NCI-H2029 (cell line): Measurements from ENCODE around the gene KIF25.

Source experiments
- DNase-seq: peaks from one replicate; lab custom pipeline; 2025; lab: John Stamatoyannopoulos, UW

The KIF25 gene

DNA sequence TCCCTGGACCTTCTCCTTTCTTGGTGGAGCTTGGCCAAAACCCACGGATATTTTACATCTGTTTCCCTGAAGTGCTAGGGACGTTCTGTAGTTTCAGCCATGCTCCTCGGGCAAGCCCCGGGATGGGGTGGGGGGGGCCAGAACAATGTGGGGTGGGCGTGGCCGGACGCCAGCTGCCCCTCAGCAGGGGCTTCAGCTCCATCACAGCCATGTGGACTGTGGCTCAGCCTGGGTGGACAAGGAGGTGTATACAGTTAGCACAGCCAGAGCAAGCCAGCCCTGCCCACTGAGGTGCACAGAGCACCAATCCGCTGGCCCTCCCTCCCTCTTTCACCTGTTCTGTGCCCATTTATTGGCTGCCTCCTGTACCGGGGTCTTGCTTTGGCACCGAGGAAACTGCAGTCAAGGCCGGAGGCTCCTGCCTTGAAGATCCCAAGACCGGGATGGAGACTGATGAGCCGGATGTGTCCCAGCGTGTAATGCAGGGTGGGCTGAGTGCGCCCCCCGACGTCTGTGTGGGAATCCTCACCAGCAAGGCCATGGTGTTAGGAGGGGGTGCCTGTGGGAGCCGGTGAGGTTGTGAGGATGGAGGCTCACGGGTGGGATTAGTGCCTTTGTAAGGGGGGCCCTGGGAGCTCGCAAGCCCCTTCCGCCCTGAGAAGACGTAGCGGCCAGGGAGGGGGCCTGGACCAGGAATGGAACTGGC, 53.6 kb downstream of the KIF25 start:
- DNase-seq: no peak

DNA sequence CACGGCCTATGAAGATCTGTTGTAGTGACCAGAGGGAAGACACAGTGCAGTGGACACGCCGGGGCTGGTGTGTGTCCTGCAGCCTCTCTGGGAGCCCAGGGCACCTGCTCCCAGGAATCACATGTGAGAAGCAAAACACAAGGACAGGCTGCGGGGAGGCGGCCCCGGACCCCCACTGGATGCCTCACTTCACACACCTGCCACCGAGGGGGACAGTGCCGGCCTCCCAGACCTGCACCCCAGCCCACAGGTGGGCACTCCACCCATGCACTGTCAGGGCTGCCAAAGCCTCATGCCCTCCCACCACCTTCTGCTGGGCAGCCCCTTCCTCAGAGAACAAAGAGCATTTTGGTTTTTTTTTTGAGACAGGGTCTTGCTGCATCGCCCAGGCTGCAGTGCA, 54.2 kb downstream of the KIF25 start:
- DNase-seq: no peak

DNA sequence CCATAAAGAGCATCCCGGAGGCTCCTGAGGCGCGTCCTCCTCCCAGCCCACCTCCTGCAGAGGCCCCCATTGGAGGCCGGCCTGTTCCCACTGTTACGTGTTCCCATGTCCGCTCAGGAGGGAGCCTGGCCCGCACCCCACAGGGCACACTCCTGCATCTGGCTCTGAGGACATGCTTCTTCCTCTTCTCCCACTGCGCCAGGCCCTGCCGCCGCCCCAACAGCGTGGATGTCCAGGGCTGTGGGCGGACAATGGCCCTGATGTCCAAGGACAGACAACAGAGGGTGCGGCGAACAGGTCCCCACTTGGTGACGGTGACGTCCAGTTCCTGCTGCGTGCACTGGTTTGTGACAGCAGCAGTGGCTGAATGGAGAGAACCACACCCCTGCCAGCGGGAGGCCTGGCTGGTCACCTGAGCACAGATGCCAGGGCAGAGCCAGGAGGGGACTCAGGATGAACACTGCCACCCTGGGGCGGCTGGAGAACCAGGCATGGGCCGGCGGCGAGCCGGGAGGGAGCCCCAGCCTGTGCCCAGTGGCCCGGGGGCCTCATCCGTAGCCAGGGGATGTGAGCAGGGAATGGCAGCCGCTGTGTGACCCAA, 54.9 kb downstream of the KIF25 start:
- no peak for DNase-seq

DNA sequence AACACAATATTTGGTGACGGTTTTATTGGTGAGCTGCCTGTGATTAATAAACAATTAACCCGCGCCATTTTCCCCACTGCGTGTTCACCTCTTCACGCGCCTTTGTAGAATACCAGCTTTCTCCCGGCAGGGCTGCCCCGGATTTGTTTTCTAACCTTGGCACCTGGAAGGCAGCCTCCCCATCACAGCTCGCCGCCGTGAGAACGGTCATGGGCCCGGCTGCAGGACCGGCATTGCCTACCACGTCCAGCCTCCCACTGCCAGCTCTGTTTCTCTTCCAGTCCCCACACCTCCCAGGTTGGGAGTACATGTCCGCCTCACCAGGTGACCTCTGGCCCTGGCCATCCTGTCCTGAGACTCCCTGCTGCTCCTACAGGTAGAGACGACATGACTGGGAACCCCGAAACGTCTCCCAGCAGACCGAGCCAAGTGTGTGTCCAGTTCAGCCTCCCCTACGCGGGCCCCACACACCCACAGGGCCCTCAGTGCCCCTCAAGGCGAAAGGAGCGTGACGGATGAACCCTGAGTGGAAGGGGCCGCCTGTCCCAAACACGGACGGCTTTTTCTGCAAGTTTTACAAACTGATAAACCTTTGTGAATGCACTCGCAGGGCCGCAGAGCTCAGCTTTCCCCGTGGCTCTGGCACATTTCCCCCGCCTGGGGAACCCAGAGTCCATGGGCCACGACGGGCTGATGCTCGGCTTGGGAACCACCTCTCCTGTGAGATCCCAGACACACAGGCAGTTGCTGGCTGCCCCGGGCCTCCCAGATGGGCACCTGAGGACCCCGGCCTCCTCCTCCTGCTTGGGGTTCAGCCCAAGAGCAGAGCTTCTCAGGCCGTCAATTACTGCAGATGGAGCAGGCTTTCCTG, 55.9 kb downstream of the KIF25 start:
- DNase-seq: no peak

DNA sequence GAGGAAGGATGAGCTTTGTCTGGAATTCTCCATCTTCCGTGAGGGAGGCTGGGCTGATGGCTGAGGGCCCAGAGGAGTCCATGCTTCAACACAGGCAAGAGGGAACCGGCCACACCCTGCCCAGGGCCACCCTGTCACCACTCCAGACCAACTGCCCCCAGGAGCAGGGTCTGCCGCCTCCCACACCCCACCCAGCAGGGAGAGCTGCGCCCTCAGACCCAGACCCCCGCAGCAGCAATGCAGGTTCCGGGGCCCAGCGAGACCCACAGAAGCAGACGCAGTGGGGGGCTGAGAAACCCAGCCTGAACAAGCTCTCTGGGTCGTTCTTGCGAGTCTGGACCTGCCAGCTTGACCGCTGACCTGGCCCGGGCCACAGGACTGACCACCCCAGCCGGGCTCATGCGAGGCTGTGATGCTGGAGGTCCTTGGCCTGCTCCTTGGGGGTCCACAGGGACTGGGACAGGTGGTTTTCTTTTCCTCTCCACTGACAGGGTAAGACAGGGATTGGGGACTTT, 56.5 kb downstream of the KIF25 start:
- DNase-seq: no peak

DNA sequence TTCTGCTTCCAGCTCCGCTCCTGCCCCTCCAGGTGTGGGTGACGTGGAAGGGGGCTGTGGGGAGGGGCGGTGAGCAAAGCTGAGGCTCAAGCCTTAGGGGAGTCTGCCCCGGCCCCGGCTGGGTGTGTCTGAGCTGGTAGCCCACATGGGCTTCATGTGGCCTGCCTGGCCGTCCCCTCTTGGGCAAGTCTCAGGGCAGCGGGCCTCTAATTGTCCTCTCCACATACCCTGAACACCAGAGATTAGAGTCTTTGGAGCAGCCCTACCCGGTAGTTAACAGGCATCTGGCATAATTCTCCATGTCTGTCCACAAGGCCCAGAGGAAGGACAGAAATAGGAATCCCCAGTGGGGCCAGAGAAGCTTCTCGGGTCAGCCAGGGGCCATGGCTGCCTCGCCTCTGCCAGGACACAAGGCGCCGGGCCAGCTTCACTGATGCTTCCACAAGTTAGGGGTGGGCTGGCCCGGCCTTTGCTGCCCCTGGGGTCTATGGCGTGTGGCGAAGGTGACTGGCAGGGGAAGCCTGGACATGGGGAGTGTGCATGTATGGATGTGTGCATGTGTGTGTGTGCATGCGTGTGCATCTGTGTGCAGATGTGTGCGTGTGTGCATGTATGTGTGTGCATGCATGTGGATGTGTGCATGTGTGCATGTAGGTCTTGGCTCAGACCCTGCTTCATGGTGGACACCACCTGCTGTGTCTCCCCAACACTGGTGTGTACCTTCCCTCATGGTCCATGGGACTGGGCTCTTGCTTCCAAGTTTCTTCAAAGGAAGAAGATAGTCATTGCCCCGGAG, 57.5 kb downstream of the KIF25 start:
- DNase-seq: no peak

DNA sequence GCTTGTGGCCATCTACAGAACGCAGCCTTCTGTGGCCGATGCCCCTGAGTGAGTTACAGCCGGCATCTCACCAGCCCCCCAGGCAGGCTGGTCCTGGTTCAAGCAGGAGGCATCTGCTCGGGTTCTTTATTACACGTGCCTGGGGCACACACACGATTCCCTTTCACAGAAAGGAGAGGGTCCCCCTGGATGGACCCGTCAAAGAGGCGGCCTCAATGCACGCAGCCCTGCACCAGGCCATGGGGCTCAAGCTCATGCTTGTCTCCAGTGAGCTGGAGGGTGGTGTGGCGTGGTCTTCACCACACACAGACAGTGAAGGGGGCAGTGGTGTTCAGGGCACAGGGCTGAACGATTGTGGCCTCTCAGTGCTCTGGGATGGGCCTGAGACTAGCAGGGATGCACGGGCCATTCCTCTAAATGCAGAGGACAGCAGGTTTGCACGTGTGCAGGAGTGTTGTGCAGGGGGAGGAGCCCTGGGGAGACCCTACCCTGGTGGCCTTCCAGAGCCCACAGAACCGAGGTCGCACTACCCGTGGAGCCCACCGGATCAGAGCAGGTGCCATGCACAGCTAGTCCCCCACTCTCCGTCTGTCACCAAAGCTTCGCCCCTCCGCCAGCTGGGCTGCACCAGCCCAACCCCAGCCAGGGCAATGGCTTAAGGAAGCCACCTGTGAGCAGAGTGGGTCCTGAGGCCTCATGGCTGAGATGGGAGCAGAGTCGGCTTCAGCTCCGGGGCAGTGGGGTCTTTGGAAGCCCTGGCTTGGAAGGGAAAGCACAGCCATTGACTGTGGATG, 58.4 kb downstream of the KIF25 start:
- DNase-seq: no peak

DNA sequence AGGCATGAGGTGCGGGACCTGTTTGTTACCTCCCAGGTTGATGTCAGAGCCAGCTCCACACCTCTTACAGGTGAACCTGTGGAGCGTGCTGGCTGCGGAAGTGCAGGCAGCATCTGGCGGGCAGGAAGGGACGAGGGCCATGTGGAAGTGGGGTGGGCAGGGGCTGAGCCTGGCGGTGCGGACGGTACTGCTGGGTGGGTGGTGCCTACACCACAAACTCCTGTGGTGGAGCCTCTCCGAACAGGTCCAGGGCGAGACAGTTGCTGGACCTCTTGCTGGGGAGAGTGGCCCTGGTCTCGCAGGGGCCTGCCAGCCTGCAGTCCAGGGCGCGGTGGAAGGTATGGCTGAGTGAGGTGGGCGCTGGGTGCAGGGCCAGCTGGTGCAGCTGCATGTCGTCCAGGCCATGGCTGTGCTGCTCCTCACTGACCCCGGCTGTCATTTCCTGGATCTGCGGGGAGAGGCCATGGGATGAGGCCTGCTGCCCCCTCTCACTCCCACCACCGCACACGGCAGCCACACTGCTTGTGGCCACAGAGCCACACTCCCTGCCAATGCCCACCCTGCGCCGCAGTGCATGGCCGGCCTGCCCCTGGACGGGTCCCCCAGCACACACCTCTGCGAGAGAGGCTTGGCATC, 59.5 kb downstream of the KIF25 start:
- DNase-seq: no peak

DNA sequence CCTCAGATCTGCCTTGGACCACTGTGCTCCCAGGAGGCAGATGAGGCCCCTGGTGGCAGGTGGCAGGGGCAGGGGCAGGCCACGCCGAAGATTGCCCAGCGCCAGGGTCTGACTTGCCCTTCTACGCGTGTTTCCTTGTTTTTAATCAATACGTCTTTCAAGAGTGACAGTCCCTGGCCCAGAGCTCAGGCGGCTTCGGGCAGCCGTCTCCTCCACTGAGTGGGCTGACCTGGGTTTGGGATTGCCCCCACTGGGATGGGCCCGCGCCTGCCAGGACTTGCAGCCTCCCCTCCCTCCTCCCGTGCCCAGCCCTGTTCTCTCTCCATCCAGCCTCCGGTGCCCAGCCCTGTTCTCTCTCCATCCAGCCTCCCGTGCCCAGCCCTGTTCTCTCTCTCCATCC, 60.4 kb downstream of the KIF25 start:
- DNase-seq: no peak

DNA sequence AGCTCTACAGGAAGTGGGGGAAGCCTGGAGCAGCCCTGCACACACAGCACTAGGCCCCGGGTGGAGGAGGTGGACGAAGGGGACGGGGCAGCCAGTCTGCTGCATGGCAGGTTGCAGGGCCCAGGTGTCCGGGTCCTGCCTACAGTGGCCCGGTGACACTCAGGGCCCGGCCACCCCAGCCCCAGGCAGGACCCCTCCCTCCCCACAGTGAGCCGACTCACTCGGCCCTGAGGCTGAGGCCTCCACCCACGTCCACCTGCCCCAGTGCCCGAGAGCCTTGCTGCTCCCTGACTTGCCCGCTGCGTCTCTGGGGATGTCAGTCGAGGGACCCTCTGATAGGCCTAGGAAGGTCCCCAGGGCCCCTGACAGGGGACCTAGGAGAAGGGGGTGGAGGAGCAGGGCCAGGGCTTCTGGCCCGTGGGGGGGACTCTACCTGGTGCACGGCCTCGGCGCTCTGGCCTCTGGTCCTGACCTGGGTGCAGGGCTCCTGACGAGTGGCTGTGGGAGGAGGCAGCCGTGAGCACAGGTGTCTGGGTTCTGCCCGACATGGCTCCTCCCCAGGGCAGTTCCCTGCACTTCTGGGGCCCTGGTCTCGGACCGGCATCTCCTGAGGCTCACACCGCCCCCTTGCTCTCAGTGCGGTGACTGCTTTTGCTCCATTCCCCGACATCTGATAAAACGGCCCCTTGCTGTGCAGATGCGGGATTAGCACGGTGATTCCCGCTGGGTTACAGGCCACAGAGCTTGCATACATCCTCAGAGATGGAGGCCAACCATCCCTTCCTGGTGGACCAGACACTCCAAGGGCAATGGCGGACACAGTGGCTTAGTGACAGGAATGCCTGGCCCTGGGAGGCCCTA, 61.5 kb downstream of the KIF25 start:
- DNase-seq: no peak

DNA sequence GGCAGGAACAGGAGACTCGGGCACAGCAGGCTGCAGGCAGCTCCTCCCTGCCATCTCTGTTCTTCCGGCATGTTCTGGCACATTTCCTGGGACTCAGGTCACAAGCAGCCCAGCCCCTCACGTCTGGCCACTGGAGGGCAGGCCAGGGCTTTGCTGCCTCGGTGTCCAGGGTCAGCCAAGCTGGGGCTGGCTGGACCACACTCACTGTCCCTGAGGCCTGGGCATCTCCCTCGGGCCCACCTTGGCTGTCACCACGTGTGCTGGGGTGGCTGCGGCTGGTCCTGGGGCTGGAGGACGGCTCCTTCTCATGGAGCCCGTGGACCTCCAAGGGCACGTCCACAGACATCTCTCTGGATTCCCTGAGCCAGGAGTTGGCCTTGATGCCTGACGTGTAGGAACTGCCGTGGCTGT, 63.1 kb downstream of the KIF25 start:
- DNase-seq: peak; percentile 88

DNA sequence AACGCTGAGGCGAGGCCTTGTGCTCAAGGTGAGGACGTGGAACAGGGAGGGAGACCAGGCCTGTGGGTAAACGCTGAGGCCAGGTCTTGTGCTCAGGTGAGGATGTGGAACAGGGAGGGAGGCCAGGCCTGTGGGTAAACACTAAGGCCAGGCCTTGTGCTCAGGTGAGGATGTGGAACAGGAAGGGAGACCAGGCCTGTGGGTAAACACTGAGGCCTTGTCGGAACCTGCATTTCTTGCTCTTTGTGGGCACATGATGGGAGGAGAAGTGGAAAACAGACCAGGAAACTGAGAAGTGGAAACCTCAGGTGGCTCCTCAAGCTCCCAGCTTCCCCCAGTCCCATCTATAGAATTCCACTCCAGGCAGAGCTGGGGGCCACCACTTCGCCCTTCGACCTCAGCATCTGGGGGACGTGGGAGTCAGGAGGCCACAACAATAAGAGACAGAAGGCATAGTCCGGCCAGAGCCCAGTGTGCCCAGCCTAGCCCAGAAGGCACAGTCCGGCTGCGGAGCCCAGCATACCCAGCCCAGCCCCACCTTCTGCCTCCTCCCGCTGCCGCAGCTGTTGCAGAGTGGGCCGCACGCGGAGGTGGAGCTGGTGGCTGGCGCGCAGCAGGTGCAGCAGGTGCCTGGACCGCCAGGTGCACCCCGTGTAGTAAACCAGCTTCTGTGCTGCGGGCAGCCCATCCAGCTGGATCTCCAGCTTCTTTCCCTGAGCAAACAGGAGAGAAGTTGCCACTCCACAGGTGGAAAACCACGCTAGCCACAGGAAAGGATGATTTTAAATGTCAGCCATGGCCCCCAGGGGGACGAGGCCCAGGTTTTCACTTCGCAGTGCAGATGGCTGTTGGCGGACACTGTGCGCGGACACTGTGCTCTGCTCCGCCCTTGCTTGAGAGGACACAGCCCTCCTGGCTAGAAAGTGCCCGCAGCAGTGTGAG, 64.1 kb downstream of the KIF25 start:
- peak; percentile 84 for DNase-seq

DNA sequence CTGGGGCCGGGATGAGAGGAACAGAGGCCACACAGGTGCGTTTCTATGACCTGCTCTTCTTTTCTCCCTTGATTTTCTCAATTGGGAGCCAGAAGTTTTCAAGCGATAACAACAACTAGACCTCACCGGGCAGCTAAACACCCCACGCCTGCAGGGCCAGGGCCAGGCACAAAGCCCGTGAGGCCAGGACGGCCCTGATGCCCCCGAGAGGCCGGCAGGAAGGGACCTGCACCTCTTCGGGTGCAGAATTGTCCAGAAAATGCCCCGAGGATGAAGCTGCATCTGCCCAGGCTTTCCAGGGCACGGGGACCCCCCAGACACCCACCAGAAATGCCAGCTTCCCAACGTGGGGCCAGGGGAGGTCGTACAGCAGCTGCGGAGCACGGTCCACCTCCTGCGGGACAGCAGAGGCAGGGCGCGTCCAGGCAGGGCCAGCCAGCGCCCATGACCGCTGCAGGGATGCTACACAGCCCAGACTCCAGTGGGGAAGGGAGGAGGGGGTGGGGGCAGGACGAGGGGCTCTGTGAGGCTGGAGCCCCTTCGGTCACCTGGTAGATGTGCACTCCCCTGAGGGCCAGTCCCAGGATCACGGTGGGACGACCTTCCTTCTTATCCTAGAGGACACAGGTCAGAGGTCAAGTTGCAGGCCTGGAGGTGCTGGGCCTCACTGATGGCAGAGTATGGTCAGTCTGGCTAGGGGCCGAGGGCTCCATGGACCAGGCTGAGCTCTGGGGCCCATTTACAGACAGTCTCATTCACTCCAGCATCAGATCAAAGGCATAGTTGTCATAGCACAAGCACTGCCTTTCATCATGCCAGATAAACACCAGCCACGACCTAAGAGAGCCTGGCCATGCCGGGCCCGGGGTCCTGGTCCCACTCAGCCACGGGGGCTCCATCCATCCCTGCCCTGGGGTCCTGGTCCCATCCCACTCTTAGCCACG, 65.1 kb downstream of the KIF25 start:
- no peak for DNase-seq

DNA sequence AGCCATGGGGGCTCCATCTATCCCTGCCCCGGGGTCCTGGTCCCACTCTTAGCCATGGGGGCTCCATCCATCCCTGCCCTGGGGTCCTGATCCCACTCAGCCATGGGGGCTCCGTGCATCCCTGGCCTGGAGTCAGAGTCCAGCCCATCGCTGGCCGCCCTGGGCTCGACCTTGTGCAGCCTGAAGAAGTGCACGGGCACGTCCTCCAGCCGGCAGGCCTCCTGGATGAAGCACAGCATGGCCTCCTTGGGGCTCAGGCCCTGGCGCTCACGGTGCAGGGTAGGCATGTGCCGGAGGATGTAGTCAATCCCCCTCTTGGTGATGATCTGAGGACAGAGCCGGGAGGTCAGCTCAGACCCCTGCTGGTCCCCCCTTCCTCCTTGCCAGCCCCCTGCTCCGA, 66.0 kb downstream of the KIF25 start:
- no peak for DNase-seq

DNA sequence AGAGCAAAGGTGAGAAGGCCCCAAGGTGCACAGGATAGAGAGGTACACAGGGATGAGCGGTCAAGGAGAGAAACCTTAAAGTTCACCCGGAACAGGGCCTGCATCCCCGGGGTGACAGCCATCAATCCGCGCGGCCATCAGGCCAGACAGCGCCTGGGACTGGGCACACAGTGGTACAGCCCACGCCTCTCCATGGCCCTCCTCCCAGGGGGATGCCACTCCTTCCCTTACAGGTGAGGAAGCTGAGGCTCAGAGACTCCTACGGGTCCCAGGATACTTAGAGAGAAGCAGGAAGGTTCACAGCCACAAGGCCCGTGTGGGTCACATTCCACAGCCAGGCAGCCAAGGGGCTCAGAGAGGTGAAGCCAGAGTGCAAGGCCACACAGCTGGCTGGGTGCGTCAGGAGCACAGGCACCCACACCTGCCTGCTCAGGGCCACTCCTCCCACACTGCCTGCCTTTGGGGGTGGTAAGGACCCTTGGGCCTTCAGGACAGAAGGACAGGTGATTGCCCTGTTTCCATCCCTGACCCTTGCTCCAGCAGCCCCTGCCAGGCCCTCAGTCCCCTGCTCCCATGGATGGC, 66.8 kb downstream of the KIF25 start:
- DNase-seq: no peak

DNA sequence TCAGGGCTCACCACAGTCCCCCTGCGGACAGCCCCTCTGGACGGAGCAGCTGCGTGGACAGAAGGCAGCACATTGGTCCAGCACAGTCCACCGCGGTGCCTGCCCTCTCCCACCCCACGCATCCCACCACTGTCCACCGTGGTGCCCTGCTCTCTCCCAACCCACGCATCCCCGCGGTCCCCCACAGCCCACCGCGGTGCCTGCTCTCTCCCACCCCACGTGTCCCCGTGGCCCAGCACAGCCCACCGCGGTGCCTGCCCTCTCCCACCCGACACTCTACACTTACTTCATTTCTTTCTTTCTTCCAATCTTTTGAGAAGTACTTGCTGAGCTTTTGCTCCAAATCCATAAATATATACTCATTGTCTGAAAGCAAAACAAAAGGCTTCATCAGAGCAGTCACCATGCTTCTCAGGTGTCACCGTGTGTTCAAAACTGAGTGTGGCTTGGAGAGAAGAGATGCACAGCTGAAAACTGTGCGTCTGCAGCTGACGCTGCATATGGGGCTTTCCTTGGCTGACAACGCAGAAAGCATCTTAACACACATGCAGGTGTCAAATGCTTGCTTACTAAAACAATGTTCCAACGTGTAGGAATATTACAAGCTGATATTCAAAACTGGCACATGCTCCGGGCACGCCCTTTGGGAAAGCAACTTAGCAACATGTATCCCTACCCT, 69.7 kb downstream of the KIF25 start:
- no peak for DNase-seq

DNA sequence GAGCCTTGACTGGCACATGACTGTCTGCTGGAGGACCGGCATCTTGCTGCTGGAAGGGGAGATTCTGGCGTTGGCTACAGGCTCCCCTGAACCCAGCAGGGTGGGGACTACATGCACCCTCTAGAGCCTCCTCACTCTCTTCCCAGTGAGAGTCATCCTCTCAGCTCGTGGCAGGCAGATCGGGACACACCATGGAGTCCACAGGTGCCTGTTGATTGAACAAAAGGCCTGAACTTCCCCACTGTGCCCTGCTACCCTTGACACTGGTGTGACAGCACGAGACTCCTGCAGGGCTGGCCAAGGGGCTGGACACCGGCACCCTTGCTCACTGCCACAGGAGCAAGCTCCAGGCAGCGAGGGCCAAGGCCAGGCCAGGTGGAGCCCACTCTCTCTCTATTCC, 73.3 kb downstream of the KIF25 start:
- no peak for DNase-seq
